Endothelial cell of umbilical vein (primary cell): ENCODE results near the gene TMEM18.

ENCODE experiments used
- EZH2 ChIP-seq: IDR thresholded peaks from 2 replicates; pipeline ENCODE4 v1.6.1; 2012; ENCODE audit warnings: borderline replicate concordance, low read depth, mild to moderate bottlenecking, moderate library complexity, low read length, inconsistent platforms; ENCODE audit not compliant: severe bottlenecking
- POLR2A ChIP-seq: IDR thresholded peaks from 2 replicates; pipeline ENCODE4 v1.6.1; 2012; ENCODE audit warnings: low read depth, mild to moderate bottlenecking, control low read depth, low read length
- POLR2AphosphoS5 ChIP-seq: IDR thresholded peaks from 2 replicates; pipeline ENCODE4 v1.6.1; 2012; ENCODE audit warnings: low read depth, mild to moderate bottlenecking, control low read depth, low read length, moderate library complexity; ENCODE audit not compliant: insufficient read depth
- TF ChIP-seq, protein P1 (sequence below), 2 donors: IDR thresholded peaks; 1 replicate in 1 of 2; 2 replicates in 1 of 2; pipeline ENCODE4 v1.5.1; 2011; ENCODE audit warnings: low read length in 2 of 2, mild to moderate bottlenecking in 2 of 2, moderate library complexity in 2 of 2, control low read depth in 1 of 2, inconsistent platforms in 1 of 2, low read depth in 1 of 2; ENCODE audit not compliant: insufficient read depth in 1 of 2; ENCODE audit errors: extremely low read depth in 1 of 2

DNA sequence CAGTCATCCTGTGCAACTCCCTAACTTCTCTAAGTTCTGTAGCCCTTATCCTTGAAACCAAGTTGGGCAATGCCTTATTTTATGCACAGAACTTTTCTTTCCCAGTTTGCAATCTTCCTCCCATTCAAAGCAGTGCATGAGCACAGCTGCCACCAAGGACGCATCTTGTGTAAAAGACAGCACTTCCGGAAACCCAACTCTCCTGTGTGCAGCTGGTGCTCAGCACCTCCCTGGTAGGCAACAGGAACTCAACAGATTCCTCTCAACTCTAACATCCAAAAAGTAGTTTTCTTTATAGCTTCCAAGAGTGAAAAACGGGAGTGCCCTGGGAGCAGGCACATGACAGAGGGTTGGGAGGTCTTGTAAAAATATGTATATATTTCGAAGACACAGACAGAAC is 2.2 kb downstream of the TMEM18 start:
- TF ChIP-seq POLR2AphosphoS5 (no peak), EZH2 (no peak), POLR2A (no peak)
- TF ChIP-seq, protein P1, sequence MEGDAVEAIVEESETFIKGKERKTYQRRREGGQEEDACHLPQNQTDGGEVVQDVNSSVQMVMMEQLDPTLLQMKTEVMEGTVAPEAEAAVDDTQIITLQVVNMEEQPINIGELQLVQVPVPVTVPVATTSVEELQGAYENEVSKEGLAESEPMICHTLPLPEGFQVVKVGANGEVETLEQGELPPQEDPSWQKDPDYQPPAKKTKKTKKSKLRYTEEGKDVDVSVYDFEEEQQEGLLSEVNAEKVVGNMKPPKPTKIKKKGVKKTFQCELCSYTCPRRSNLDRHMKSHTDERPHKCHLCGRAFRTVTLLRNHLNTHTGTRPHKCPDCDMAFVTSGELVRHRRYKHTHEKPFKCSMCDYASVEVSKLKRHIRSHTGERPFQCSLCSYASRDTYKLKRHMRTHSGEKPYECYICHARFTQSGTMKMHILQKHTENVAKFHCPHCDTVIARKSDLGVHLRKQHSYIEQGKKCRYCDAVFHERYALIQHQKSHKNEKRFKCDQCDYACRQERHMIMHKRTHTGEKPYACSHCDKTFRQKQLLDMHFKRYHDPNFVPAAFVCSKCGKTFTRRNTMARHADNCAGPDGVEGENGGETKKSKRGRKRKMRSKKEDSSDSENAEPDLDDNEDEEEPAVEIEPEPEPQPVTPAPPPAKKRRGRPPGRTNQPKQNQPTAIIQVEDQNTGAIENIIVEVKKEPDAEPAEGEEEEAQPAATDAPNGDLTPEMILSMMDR (IDR thresholded peaks at IDR 0.05; ENCODE audit: extremely low read depth in 1 of 2, insufficient read depth in 1 of 2, low read depth in 1 of 2, low read length in 2 of 2), result no peak
